Right kidney (tissue), 1 donor: ENCODE results near the gene SLC25A13.
"Not testable (repeated sequence)": the region's sequence is repeated elsewhere in the genome, so short reads cannot be mapped to it uniquely, and the experiment has no call there.

Experiments used
- DNase-seq: peaks from one replicate; pipeline ENCODE4 v3.0.0-alpha.2; 2016

The SLC25A13 gene

GRCh38 chr7:96327429-96327828, 5.5 kb upstream of the SLC25A13 start:
- no peak for DNase-seq

GRCh38 chr7:96326752-96327151, 4.9 kb upstream of the SLC25A13 start:
- not testable (repeated sequence) for DNase-seq

DNA sequence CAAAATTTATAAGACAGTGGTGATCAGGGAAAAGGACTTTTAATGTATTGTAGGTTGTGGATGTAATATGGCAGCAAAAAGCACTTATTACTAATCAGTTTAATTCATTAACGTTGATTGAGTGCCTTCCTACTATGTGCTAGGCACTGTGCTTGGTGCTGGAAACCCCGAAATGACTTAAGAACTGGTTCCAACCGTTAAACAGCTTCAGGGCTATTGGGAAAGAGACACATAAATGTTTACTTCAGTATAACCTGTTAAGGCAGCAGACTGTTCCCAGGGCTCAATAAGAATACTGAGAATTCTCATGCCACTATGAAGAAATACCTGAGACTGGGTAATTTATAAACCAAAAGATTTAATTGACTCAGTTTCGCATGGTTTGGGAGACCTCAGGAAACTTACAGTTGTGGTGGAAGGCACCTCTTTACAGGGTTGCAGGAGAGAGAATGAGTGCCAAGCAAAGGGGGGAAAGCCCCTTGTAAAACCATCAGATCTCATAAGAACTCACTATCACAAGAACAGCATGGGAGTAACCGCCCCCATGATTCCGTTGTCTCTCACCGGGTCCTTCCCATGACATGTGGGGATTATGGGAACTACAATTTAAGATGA, 1.1 kb upstream of the SLC25A13 start:
- DNase-seq, result no peak

DNA sequence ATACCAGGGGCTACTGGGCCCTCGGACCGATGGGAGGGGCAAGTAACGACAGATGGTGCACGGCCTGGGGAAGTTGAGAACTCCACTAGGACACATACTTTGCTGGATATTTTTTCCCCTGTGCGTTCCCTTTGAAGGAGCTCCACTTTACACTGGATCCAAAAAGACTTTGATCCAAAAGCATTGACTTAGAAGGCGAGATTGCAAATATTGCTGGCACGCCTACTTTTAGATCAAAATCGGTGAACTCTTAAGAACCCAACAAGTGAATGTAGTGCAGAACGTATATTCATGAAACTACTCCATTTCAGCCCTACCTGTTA, 436 bp upstream of the SLC25A13 start:
- no peak for DNase-seq

DNA sequence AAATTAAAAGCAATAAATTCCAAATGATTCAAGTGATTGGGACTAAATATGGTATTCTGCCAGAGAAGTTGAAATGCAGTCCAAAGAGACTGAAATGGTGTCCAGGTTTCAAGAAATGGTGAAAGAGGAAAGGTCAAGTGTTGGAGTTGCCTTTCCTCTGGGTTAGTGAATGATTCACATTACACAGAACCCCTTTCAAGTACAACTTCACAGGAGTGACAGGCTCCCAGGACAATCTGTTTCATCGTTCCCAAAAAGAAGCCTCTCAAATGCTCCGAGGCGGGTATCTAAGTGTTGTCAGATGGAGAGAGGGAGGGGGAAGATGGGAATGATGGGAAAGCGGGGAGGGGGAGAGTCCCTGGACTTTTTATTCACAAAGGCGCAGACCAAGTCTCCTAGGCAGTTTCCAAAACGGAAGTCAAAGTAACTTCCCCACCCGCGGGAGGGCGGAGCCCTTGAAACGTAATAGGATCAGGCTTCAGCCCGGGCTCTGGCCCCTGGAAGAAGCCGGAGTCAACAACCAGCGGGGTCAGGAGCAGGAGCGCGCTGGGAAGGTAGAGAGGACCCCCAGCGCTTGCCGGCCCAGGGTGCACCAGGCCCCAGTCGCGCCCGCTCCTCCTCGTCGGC, 754 bp downstream of the SLC25A13 start:
- DNase-seq, result no peak

GRCh38 chr7:96320442-96320841, 1.5 kb downstream of the SLC25A13 start:
- DNase-seq, result no peak

GRCh38 chr7:96319439-96319838, 2.5 kb downstream of the SLC25A13 start:
- DNase-seq, result no peak

DNA sequence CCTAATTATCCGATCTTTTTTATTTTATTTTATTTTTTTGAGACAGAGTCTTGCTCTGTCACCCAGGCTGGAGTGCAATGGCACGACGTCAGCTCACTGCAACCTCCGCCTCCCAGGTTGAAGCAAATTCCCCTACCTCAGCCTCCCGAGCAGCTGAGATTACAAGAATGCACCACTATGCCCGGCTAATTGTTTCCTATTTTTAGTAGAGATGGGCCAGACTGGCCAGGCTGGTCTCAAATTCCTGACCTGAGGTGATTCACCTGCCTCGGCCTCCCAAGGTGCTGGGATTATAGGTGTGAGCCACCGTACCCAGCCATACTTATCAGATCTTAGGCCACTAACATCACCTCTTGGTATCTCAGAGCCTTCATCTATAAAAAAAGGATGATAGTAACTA, 4.9 kb downstream of the SLC25A13 start:
- no peak for DNase-seq

DNA sequence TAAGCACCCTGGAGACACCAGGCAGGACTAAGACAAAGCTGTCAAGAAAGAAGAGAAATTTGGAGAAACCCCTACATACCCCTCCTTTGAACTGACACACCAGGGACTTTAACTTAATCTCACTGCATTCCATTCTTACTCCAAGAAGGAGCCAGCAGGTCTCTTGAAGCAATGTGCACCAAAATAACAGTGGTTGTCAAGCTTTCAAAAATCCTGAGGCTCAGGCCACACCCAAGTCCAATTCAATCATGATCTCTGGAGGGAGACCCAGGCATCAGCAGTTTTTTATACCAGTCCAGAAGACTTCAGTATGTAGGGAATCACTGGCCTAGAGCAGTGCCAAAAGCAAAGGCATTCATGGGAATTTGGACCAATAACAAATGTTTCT, 6.8 kb downstream of the SLC25A13 start:
- no peak for DNase-seq

DNA sequence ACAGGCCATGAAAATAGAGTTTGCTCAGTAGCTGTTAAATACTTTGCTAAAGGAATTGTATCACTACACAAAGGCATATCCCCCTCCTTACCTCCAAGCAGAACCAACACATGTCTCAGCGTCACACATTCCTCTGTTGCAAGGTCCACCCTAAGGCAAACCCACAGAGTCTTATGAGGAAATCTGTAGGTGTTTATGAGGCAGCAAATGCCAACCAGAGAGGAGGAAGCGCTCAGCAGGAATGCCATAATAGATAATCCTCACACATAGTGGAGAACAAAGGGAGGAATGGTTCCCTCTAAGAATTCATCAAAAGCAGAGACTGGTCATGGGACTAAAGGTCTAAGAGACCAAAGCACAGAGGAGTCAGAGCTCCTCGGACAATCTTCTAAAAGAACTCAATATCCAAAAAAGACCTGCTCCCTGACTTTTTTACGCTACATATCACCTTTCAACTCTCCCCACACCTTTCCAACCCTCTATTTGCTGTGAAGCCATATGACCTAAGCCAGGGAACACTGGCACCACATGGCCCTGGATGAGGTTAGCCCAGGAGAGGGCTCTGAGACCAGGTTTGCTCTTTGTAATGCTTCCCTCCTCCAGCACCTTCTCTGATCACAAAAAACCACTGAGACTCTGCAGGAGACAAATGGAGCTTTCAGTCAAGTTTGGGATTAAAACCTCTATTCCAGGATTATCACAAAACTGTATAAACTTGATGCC, 7.3 kb downstream of the SLC25A13 start:
- DNase-seq, result no peak

- DNase-seq, result no peak
Measured at GRCh38 chr7:96313940-96314339, 8.0 kb downstream of the SLC25A13 start.

- no peak for DNase-seq
Measured at GRCh38 chr7:96312502-96312901, 9.4 kb downstream of the SLC25A13 start.

GRCh38 chr7:96311967-96312366, 9.9 kb downstream of the SLC25A13 start:
- no peak for DNase-seq

DNA sequence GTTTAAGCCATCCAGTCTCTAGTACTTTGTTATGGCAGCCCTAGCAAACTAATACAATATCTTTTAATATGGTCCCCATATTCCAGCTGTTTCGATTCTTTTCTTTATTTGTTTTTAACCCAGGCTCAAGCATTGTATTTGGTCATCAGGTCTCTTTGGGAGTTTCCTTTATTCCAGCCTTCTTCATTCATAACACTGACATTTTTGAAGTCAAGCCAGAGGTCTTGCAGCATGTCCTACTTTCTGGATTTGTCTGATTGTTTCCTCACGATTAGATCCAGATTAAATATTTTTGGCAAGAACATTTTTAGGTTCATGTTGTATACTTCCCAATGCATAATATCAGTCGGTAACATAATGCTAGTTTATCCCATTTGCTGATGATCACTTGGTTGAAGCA, 11.8 kb downstream of the SLC25A13 start:
- DNase-seq, result no peak

GRCh38 chr7:96308950-96309263, 13.0 kb downstream of the SLC25A13 start:
- no peak for DNase-seq

GRCh38 chr7:96308253-96308949, 13.5 kb downstream of the SLC25A13 start:
- no peak for DNase-seq

- DNase-seq, result no peak
Measured at GRCh38 chr7:96306385-96307125, 15.3 kb downstream of the SLC25A13 start.

DNA sequence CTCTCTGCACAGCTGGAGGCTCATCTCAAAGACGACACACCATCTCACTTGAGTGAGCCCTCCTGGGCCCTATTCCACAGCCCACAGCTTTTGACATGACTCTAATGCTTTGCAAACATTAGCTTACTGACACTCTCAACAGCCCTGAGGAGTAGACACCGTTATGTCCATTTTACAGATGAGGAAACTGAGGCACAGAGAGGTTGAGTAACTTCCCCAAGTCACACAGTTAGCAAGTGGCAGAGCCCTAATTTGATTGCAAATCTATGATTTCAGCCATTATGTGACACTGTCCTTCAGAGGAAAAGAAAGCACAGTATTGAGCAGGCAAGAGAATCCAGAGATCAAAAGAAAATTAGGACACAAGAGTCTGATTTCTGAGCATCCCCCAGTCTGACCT, 16.0 kb downstream of the SLC25A13 start:
- DNase-seq, result no peak

DNA sequence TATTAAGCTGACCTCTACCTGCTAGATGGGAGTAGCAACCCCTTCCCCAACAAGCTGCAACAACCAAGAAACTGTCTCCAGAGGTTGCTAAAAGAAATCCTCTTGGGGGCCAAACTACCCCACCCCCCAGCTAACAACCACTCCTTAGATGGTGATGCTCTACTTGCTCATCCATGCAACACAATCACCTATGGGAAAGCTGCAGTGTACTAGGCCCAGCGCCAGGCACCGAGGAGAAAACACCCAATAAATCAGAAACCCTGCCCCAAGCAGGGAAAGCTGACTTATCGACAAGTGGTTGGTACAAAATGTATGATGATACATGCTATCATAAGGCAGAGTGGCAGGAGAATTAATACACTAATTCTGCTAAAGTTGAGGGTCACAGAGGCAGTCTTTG, 17.3 kb downstream of the SLC25A13 start:
- no peak for DNase-seq

GRCh38 chr7:96303686-96304443, 18.0 kb downstream of the SLC25A13 start:
- no peak for DNase-seq

DNA sequence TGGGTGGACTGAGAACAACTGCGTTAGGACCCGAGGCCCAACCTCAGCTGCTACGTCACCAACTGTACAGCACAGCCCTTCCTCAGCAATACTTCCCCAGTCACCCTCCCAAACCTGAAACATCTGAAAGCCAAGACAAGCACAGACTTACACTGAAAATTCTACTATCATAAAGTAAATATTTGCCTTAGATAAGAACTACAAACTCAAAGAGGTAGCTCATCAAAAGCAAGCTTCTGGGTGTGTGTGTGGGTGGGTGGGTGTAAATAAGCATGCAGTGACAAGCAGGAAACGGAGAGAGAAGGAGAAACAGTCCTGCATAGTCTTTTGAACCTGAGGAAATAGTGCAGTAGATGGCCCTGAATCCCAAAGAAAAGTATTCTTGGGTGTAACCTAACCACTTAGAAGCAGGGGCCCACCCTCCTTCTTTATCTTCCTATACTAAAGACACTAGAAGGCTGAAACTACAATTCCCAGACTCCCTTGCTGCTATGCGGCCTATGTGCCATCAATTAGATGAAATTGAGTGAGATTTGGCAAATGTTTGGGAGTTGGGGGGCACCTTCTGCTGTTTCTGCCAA, 18.7 kb downstream of the SLC25A13 start:
- no peak for DNase-seq

DNA sequence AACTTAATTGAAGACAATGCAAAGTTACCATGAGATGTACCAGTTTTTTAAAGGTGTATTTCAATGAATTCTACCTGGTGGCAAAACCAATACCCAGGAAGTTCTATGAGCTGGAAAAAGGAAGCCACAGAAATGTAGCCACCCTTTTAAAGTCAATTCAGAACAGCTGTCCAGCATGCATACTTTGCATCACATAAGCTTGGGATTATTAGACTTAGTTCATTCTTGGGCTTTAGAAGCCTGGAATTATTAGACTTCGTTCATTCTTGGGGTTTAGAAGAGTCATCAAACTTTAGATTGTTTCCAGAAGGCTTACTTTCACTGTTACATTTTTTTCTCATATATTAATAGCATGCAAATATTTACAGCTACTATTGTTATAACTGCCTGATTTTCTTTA, 20.9 kb downstream of the SLC25A13 start:
- no peak for DNase-seq
